Measurements from ENCODE around the gene N4BP2L1.

The N4BP2L1 gene

DNA sequence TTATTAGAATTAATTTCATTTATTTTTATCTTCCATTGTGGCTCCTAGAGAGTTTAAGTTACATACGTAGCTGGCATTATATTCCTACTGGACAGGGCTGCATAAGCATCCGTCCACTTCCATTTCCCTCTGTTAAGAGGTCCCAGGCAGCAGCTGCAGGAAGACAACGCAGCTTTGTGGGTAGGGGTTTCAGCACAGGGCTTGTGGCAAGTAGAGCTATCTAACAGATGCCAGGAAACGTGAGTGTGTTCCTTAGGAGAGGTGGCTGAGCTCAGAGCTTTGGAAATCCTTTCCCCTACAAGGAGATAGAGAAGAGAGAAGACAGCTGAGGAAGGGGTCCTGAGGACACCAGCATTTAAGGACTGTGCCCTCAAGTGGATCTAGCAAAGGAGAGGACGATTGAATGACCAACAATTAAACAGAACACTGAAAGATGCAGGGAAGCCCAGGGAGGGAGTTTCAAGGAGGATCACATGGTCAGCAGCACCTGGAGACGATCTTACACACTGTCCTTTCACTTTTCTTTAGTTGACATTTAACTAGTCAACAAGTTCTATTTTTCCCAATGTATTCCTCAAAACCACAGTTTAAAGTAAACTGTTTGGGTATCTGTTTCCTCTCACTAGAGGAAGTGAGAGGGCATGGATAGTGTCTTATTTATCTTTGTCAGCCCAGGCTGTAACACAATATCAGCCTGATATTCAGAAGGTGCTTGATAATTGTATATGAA lies 2.3 kb upstream of the N4BP2L1 start:
- no peak for DNase-seq

DNA sequence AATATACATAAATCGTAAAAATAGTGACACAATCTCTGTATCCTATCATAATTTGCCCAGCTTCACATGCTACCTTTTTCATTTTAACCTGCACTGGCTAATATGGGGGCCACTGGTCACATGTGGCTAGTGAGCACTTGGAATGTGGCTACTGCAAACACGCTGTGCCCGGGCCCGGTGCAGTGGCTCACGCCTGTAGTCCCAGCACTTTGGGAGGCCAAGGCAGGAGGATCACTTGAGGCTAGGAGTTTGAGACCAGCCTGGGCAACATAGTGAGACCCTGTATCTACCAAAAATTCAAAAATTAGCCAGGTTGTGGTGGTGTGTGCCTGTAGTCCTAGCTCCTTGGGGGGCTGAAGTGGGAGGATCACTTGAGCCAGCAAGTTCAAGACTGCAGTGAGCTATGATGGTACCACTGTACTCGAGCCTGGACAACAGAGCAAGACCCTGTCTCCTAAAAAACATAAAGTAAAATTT lies 1.5 kb upstream of the N4BP2L1 start:
- no peak for DNase-seq

DNA sequence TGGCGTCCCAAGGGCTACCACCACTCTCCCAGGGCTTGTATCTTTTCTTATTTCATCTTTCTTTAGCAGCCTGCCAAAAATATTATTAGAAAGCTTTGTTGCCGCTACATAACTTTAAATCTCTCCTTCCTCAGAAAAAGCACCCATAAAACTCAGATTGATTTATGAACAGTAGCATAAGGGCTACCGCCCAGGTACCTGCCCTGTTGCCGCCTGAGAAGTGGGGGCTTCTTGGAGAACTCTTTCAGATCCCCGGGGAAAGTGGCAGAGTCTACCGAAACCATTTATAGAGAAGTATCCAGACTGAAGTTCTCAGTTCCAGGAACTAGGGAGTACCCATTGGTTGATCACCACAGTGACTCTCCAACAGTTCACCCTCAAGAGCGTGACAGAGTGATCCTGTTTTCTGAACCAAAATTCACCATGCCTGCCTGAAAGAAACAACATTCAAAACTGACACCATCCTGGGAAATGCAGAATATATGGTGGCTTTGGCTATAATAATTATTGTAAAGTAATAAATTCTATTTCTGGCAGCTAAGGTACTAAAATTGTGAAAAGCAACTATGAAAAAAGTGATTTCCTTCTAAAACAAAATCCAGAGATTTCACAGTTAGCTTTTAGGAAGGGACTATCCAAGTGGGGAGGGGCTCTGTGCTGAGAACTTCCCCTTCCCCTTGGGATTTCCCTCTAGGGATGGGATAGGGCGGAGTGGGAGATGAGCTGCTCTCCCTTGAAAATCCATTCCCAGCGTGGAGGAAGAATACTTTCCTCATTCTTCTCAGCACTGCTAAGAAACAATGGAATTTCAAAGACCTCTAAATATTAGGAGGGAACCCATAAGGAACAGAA lies 877 bp upstream of the N4BP2L1 start:
- DNase-seq = no peak

DNA sequence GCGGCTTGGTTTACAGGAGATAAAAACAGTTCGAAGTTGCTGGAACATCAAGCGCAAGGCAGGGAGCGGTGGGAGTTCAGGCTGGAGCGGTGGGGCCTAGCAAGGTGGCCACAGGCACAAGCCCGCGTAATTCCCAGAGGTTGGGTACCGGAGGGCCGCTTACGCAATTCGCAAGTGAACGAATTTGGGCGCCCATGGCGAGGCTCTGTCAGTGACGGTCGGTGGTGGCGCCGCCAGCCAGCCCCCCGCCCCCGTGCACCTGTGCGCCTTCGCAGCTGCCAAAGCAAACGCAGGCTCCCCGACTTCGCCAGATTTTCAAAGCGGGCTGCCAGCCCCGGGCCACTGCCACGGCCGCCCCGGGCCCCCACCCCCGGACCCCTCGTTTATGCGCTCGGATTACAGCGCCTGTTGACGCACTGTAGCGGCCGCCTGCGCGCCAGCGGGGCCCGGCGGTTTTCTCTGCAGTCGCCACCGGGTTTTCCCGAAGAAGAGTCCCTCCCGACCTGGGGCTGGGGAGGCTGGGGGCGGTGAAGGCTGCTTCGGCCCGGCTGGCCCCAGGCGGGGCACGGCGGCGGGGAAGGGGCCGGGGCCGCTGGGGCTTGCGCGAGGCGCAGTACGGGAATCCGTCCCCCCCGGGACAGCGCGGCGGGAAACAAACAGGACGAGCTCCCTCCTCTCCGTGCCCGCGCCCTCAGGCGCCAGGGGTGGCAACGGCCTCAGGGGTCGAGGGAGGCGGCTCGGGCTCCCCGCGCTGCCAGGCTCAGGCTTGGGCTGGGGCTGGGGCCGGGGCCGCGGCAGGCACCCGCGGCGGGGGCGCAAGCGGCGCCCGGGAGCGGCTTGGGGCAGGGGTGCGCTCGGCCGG lies 709 bp downstream of the N4BP2L1 start:
- DNase-seq = no peak

DNA sequence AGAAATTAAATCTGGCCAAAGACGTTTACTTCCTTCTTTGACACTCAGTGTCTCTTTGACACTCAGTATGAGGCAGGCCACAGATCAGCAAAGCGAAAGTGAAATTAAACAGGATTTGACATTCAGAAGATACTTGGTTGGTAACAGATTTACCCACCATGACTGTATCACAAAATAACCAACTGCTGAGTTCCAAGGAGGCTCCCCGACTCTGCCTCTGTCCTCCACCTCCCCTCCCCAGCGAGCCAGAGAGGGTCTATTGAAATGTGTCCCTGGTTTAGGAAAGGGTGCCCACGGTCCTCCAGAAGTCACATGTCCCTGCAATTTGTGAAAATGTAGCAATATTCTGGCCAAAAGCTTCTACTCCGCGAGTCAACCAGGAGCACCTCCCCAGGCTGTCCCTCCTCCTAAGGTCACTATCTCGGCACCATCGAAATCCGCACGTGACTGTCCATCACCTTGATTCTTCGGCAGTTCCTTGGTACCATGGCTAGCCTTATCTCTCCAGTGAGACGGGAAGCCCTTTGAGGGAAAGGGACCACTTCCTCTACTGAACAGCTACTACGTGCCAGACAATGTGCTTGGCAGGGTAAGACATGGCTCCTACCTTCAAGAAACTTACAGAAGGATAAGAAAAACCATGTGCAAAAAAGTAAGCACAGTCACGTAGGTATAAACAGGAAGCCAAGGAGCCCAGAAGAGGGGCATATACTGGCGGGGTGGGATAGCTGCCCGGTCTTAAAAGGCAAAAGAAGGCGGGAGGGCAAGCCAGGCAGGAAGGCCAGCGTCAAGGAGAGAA lies 1.5 kb downstream of the N4BP2L1 start:
- no peak for DNase-seq

DNA sequence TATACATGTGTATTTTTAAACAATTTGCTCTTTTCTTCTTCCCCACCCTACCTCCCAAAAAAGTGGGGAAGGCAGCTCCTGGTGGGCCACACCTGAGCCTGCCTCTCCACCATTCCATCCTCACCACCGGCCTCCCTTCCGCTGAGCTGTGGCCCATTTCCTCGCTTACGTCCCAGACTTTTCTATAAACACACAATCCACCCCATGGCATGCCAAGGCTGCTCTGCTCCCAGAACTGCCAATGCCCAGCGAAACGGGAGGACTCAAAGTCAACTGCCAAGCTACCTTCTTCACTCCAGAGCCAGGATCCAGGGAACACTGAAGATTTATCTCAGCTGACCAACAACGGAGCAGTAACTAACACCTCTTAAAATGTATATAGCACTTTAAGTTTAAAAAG lies 2.8 kb downstream of the N4BP2L1 start:
- DNase-seq = no peak

DNA sequence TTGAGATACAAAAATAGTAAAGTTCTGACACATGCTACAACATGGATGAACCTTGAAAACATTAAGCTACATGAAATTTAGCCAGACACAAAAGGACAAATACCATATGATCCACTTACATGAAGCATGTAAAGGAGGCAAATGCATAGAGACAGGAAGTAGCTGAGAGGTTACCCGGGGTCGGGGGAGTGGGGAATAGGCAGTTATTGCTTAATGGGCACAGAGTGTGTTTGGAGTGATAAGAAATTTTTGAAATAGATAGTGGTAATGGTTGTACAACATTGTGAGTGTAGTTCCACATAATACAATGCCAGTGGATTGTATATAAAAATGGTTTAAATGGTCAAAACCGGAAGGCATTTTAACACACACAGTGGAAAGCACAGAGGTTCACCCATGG lies 4.3 kb downstream of the N4BP2L1 start:
- no peak for DNase-seq

DNA sequence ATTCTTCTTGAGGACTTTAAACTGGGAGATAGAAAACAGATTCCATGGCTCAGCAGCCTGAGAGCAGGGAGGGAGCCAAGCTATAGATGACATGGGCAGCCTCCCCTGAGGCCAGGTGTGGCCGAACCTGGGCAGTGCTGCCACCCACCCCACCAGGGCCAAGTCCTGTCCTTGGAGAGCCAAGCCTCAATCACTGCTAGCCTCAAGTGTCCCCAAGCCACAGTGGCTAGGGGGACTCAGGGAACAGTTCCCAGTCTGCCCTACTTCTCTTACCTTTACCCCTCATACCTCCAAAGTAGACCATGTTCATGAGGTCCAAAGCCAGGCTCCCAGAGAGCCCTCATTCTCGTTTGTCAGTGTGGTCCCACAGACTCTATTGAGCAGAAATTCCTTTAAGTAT lies 8.1 kb downstream of the N4BP2L1 start:
- no peak for DNase-seq

DNA sequence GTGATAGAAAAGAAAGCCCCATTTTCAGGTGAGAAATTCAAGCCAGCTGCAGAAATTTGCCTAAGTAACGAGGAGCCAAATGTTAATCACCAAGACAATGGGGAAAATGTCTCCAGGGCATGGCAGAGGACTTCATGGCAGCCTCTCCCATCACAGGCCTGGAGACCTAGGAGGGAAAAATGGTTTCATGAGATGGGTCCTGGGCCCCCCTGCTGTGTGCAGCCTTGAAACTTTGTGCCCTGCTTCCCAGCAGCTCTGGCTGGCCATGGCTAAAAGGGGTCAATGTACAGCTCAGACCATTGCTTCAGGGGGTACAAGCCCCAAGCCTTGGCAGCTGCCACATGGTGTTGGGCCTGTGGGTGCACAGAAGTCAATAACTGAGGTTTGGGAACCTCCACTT lies 9.9 kb downstream of the N4BP2L1 start:
- DNase-seq = no peak

DNA sequence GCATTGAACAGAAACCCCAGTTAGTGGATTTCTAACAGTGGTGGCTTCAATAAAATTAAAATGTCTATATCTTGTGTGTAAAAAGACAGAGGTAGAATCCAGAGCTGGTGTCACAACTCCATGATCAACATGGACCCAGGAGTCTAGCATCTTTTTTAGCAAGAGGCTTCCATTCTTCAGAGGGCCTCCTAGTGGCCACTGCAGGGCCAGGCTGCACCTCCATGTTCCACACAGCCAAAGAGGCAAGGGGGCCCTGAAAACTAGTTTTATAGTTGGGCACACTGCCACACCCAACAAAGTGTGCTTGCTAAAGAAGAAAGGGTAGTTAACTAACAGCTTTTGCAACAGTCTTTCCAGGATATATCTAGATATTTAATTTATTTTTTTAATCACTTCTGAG lies 12.9 kb downstream of the N4BP2L1 start:
- DNase-seq = no peak

DNA sequence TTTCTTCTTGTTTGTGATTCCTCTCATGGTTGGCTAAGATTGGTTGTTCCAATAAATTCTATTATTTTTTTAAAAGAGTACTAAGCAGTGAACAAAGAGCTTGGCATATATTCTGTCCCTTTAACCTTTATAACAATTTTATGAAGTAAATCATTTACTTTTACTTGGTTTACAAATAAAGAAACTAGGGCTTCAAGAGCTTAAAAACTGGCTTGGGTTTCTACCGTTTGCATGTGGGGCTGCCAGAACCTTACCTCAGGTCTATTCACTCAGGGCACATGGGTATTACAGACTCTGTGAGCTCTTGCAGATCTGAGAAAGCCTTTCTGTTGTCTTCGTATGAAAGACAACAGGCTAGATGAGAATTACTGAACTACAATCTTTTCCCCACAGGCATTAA lies 13.3 kb downstream of the N4BP2L1 start:
- DNase-seq = no peak

DNA sequence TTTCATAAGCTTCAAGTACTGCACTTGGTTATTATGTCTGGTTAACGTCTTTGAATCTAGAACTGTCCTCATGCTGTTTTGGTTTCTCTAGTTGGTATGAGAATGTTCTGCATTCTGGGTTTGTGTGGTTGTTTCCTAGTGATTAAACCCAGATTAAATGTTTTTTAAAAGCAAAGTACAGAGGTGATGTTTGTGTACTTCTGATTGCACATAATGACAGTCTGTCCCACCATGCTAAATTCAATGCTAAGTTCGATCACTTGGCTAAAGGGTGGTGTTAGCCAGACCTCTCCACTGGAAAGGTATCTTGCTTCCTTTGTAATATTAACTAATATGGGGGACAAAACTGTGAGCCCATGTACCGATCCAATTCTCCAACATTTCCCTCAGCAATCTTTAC lies 14.6 kb downstream of the N4BP2L1 start:
- DNase-seq = no peak

DNA sequence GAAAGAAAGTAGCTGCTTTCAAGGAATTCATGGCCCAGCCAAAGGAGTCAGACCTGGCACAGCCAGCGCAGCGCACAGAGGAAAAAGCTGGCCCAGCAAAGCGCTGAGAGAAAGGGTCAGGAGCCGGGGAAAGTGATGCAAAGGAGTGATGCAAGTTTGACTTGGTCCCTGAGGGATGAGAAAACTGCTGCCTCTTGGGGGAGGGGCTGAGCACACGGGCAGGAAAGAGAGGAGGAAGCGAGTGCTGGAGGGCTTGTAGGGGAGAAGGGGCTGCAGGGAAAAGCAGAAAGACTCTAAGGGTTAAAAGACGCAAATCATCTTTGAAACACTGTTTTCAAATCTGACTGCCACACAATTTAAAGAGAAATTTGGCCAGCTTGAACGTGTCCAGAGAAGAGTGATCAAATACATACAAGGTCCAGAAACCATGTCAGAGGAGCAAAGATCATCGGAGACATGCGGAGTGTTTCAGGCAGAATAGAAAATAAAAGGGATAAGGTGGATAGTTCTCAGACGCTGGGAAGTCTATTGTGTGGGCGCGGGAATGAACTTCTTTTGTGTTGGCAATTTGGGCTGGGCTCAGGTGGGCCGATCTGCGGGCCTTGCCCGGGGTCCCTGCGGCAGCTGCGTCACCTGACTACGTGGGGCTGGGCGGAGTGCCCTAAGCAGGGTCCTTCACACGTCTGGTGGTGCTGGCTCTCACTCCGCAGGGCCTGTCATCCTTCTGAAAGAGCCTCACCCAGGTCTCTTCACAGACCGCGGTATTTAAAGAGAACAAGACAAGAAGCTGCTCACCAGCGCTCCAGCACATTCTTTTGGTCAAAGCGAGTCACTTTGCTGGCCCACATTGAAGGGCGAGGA lies 18.1 kb downstream of the N4BP2L1 start:
- no peak for DNase-seq

DNA sequence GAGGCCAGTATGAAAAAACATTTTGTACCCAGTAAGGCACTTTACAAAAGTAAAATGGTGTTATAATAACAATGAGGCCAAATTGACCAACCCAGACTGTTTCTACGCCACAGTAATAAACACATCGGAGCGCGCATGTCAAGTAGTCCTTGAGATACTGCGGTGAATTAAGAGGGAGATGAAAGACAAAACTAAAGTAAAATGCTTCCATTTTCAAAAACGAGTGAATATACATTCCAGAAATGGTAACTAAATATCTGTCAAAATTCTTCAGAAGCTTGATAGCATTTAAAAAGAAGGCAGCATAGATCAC lies 19.0 kb downstream of the N4BP2L1 start:
- DNase-seq = no peak

DNA sequence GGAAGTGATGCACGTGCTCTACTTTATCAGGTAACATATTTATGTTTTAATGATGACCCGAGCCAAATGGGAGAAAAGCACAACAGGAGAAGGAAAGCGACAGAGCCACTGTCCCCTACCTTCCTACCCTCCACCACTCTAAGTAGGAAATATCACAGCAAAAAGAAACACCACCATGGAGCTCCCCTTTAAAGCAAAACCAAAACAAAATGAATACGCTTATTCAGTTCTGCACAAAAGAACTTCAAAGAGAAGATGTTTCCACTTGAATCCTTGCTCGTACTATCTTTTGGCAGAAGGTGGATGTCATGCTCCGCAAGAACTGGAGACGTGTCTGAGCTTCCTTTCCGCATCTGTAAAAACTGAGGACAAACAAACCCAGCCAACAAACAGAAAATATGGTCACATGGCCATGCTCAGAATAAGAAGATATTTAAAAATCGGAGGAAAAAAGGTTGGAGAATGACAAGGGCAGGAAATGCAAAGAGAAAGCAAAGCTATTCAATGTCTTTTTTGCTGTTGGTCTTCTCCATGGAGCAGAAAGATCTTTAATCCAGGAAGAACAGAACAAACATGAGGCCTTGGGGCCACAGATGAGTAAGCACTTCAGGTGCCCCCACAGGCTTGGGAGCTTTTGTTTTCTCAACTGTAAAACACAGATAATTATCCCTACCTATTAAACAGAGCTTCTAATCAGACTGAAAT lies 19.5 kb downstream of the N4BP2L1 start:
- no peak for DNase-seq

DNA sequence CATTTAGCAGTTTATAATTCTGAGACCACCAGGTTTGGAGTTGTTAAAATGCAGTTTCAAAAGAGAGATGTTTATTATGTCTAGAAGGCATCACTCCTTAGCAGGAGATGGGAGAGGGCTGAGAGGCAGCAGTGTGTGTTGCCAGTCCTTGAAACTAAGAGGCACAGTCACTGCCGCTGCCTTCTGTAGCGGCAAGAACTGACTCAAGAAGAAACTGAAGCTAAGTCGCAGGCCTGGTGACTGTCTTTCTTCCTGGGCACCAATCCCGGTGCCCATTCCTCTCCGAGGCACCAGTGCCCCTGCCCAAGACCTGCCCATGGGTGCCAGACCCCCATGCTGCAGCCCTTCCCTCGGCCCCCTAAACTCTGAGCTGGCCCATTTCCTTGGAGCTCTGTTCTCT lies 20.1 kb downstream of the N4BP2L1 start:
- no peak for DNase-seq

DNA sequence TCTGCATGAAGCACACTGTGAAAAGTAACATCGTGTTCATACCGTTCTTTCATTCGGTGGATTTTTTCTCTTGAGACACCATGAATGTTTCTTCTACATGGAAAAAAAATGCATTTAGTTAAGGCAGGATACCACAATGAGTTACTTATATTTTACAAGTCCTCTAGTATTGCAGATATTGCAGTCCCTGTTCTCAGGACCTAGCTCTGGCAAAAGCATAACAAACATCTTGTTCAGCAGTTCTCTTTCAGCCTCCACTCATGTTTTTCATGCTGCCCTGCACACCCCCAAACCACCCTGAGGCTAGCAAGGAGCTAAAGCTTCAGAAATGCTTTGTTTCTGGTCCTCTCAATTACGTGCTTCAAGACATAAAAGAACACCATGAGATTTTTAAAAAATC lies 24.8 kb downstream of the N4BP2L1 start:
- no peak for DNase-seq

DNA sequence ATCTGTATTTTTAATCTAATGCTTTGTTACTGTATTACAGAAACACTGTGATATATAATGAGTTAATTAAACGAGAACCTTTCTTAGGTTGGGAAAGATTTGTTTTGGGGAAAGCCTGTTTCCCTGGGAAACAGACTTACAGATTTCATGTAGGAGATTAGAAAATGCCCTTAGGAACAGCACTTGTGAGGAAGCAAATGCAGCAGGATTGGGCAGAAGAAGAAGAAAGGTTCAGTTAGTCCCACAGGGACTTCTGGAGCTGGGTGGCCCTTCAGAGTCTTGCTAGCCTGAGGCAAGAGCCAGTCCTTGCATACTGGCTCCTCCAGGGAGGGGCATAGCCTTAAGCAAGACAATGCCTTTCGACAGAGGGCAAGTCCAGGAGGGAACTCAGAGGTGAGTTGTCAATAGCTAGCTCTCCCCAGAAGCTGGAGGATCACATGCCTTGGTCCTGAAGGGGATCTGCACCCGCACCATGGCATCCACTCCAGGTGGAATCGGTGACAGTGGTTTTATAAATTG lies 36.8 kb downstream of the N4BP2L1 start:
- no peak for DNase-seq

DNA sequence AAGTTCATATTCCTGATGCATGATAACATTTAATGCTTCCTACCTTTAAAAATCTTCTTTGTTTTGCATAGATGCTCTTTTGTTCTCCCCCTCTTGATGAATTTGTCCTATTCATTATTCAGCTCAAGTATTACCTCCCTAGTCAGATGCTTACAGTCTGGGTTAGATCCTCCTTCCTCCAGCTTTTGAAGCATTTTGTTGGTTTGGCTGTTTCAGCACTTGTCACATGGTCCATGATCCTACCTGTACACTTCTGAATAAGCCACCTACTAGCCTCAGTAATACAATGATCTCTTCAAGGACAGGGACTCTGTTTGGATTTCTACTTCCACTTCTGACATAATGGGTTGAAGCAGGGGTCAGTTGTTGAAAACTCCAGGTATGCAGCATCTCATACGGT lies 37.4 kb downstream of the N4BP2L1 start:
- no peak for DNase-seq

DNA sequence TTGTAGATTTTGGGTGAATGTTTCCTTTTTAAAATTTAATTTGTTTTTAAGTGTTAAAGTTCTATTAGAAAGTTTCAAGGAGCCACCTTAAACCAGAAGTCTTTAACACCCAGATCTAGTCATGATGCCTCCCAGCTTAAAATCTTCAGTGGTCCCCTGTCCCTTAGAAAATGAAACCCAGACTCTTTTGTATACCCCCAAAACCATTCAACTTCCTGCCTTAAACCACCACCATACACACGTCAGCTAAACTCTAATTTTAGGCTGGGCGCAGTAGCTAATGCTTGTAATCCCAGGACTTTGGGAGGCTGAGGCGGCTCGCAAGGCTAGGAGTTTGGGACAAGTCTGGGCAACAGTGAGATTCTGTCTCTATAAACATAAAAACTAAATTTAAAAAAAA lies 37.9 kb downstream of the N4BP2L1 start:
- no peak for DNase-seq

DNA sequence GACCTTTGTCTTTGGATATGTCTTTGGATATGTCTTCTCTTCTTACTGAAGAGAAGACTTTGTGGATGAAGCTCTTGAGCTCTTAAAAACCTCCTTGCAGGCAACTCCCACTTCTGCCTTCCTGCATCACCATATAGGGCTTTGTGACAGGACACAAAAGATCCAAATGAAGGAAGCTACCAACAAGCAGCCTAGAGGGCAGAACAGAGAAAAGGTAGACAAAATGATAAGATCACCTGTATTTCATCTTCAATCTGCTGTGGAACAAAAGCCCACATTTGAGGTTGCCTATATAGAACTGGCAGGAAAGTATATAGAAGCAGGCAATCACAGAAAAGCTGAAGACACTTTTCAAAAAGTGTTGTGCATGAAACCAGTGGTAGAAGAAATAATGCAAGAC lies 42.5 kb downstream of the N4BP2L1 start:
- DNase-seq = no peak

Data from NCI-H1048 (cell line).